Measurements from ENCODE around the gene FAM107B. TPM values are rescaled to one million over a fixed set of nuclear protein-coding genes. Genes with fewer than 3 reads are reported as not detected.

FAM107B gene
- total RNA-seq, 1 experiment from 2014 or later, result 144 TPM

- POLR2A ChIA-PET (ENCODE audit: unreplicated experiment), result interaction anchor here (0.6 kb wide), 1 partner anchor 8 kb away, joined by 6 read pairs; no protein-coding TSS in a partner anchor
- no peak for DNase-seq
- intact Hi-C loops (cut with micrococcal nuclease; ENCODE audit: unreplicated experiment), result no loop called here
- no peaks in the 10 kb centered on the region for H3K36me3 ChIP-seq (ENCODE audit: low read depth)
- no TSS peak for BruUV-seq (replicated peaks)
- no peak overlapping the region for H3K4me3 ChIP-seq
- H3K9me2 ChIP-seq (ENCODE audit: insufficient read depth), result no peaks in the 10 kb centered on the region
- no peak for TF ChIP-seq EZH2 (IDR thresholded peaks at IDR 0.05; ENCODE audit: low read depth)
- TF ChIP-seq, protein P1, sequence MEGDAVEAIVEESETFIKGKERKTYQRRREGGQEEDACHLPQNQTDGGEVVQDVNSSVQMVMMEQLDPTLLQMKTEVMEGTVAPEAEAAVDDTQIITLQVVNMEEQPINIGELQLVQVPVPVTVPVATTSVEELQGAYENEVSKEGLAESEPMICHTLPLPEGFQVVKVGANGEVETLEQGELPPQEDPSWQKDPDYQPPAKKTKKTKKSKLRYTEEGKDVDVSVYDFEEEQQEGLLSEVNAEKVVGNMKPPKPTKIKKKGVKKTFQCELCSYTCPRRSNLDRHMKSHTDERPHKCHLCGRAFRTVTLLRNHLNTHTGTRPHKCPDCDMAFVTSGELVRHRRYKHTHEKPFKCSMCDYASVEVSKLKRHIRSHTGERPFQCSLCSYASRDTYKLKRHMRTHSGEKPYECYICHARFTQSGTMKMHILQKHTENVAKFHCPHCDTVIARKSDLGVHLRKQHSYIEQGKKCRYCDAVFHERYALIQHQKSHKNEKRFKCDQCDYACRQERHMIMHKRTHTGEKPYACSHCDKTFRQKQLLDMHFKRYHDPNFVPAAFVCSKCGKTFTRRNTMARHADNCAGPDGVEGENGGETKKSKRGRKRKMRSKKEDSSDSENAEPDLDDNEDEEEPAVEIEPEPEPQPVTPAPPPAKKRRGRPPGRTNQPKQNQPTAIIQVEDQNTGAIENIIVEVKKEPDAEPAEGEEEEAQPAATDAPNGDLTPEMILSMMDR (conservative IDR thresholded peaks at IDR 0.05), result no peak
- H3K4me1 ChIP-seq (replicated peaks; ENCODE audit: insufficient read depth), result peaks cover 19% of the 10 kb centered on the region
- no peaks in the 10 kb centered on the region for H3K79me2 ChIP-seq (ENCODE audit: low read depth)
- H3K27ac ChIP-seq, result no peak overlapping the region
- no peaks in the 10 kb centered on the region for H3K27me3 ChIP-seq (ENCODE audit: insufficient read depth, low read depth)
- peaks cover 7% of the 10 kb centered on the region; the same call in 1 of the 2 replicates for H3F3A ChIP-seq (ENCODE audit: insufficient read depth, low read depth)
- no peaks in the 10 kb centered on the region for H4K20me1 ChIP-seq (ENCODE audit: insufficient read depth)
- CTCF ChIA-PET, result no interaction called here
- no peaks in the 10 kb centered on the region for H3K9me3 ChIP-seq (ENCODE audit: insufficient read depth, low read depth)
- H2AFZ ChIP-seq, result no peak overlapping the region
- H3K4me2 ChIP-seq, result no peak overlapping the region
These were observed 1.8 kb upstream of the FAM107B start for GRCh38 chr10:14776546-14776945.

GRCh38 chr10:14775656-14776055 lies 959 bp upstream of the FAM107B start:
- Histone ChIP-seq H3K27ac (no peak overlapping the region), H4K20me1 (ENCODE audit: insufficient read depth) (no peaks in the 10 kb centered on the region), H3F3A (ENCODE audit: insufficient read depth, low read depth) (peaks cover 7% of the 10 kb centered on the region; the same call in 1 of the 2 replicates), H3K4me1 (replicated peaks; ENCODE audit: insufficient read depth) (peaks cover 19% of the 10 kb centered on the region), H3K27me3 (ENCODE audit: insufficient read depth, low read depth) (no peaks in the 10 kb centered on the region), H3K4me2 (no peak overlapping the region), H3K9me2 (ENCODE audit: insufficient read depth) (no peaks in the 10 kb centered on the region), H2AFZ (no peak overlapping the region), H3K79me2 (ENCODE audit: low read depth) (no peaks in the 10 kb centered on the region), H3K4me3 (no peak overlapping the region), H3K9me3 (ENCODE audit: insufficient read depth, low read depth) (no peaks in the 10 kb centered on the region), H3K36me3 (ENCODE audit: low read depth) (no peaks in the 10 kb centered on the region)
- DNase-seq, result no peak
- ChIA-PET POLR2A (ENCODE audit: unreplicated experiment) (interaction anchor here (0.5 kb wide), 2 partner anchors 299 to 336 kb away, joined by 4 read pairs; no protein-coding TSS in a partner anchor), CTCF (no interaction called here)
- intact Hi-C loops (cut with micrococcal nuclease; ENCODE audit: unreplicated experiment), result no loop called here
- BruUV-seq (replicated peaks), result no TSS peak
- no peak for TF ChIP-seq EZH2 (IDR thresholded peaks at IDR 0.05; ENCODE audit: low read depth)
- TF ChIP-seq, protein P1 (conservative IDR thresholded peaks at IDR 0.05), result no peak

- Histone ChIP-seq H3K4me2 (no peak overlapping the region), H3K79me2 (ENCODE audit: low read depth) (no peaks in the 10 kb centered on the region), H3F3A (ENCODE audit: insufficient read depth, low read depth) (peaks cover 7% of the 10 kb centered on the region; the same call in 1 of the 2 replicates), H3K27me3 (ENCODE audit: insufficient read depth, low read depth) (no peaks in the 10 kb centered on the region), H3K36me3 (ENCODE audit: low read depth) (no peaks in the 10 kb centered on the region), H3K27ac (no peak overlapping the region), H3K4me1 (replicated peaks; ENCODE audit: insufficient read depth) (peaks cover 12% of the 10 kb centered on the region), H4K20me1 (ENCODE audit: insufficient read depth) (no peaks in the 10 kb centered on the region), H3K9me2 (ENCODE audit: insufficient read depth) (no peaks in the 10 kb centered on the region), H3K4me3 (no peak overlapping the region), H2AFZ (no peak overlapping the region), H3K9me3 (ENCODE audit: insufficient read depth, low read depth) (no peaks in the 10 kb centered on the region)
- ChIA-PET CTCF (no interaction called here), POLR2A (ENCODE audit: unreplicated experiment) (no interaction called here)
- TF ChIP-seq, protein P1 (conservative IDR thresholded peaks at IDR 0.05), result no peak
- no peak for TF ChIP-seq EZH2 (IDR thresholded peaks at IDR 0.05; ENCODE audit: low read depth)
- intact Hi-C loops (cut with micrococcal nuclease; ENCODE audit: unreplicated experiment), result no loop called here
- no TSS peak for BruUV-seq (replicated peaks)
- DNase-seq, result no peak
These were observed 500 bp downstream of the FAM107B start for GRCh38 chr10:14774214-14774580.

Measured in PC-9 (cell line).